GM19023 (cell line): ENCODE data around the gene ACTR1B.
"Not testable (repeated sequence)": the region's sequence is repeated elsewhere in the genome, so short reads cannot be mapped to it uniquely, and the experiment has no call there.

Experiments
- ATAC-seq: cut with Tn5 transposase; IDR thresholded peaks from one replicate; pipeline ENCODE4 v1.9.1; 2021; ENCODE audit warnings: mild to moderate bottlenecking, moderate library complexity; ENCODE audit not compliant: unreplicated experiment

Gene ACTR1B

GRCh38 chr2:97663962-97664635 is at the start of gene ACTR1B:
TSS of gene ACTR1B (minus strand) at chr2:97664044. CDS start at chr2:97663890, 154 bp downstream.
- peak; percentile 82 for ATAC-seq

GRCh38 chr2:97712693-97713295 is 49.0 kb upstream of the ACTR1B start:
- no peak for ATAC-seq

DNA sequence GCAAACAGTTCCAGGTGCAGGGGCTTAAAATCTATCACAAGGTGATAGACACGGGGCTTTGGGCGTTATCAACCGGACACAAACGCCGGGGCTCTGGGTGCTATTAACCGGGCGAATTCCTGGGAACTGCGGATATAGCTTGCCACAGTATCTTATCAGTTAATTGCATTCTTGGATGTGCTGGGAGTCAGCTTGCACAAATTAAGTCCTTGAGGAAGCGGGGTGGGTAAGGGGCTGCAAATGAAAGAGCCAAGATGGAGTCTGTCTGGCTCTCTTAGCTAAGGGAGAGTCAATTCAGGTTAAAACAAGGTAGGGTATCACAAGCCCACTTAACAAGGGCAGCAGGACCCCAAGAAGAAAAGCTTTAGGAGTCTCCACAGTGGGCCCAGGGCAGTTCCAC is 48.3 kb upstream of the ACTR1B start:
- ATAC-seq = not testable (repeated sequence)

- ATAC-seq = no peak
These were observed 47.5 kb upstream of the ACTR1B start for GRCh38 chr2:97711394-97711711.

- no peak for ATAC-seq
These were observed 44.8 kb upstream of the ACTR1B start for GRCh38 chr2:97708608-97709007.

GRCh38 chr2:97708048-97708380 is 44.2 kb upstream of the ACTR1B start:
- ATAC-seq = no peak

DNA sequence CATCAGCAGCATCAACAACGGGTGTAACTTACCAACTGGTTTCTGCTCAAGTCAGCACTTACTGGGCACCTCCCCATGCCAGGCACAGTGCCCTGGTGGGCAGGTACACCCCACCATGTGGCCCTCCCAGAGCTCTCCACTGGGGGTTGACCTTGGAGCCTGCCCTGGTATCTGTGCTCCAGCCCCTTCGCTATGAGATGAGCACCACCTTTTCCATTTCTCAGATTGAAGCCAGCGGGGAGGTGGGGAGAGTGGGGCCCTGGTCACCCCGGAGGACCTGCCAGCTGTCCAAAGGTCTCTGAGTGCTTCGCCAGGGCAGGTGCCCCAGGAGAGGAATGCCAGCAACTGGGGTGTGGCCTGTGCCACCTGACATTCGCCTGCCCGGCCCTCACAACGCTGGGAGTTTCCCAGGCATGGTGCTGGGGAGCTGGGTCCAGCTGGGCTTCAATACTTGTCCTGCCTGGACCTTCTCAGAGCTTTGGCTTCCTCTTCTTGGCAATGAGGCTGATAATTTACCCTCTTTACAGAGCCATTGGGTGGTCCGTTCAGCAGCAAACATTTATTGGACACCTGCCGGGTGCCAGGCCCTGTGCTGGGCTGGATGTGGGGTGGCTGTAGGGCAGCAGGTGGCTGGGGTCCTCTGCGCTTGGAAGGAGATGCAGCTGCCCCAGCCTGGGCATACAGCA is 43.7 kb upstream of the ACTR1B start:
- no peak for ATAC-seq

DNA sequence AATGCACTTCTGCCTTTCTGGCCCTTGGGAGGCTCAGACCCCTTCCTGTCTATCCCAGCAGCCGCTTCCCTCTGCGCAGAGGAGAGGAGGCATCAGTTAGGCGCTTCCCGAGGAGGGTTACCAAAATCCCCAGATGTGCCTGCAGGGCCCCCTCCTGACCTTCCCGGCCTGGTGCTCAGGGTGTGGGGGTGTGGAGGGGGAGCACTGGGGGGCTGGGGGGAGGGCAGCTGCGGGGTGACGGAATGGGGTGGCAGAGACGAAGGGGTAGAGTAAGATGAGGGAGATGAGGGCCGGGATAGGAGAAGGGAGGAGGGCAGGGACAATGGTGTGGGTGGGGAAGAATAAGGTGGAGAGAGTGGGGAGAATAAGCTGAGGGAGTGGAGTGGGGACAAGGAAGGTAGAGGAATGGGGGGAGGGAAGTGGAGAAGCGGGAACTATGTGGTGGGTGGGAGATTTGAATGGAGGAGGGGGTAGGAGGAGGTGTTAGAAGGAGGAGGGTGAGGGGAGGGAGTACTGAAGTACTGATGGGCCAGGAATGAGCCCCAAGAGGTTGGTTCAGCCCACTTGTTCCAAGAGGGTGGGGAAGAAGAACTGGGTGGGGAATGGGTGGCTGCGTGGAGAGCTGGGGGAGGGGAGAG is 43.0 kb upstream of the ACTR1B start:
- ATAC-seq = no peak

DNA sequence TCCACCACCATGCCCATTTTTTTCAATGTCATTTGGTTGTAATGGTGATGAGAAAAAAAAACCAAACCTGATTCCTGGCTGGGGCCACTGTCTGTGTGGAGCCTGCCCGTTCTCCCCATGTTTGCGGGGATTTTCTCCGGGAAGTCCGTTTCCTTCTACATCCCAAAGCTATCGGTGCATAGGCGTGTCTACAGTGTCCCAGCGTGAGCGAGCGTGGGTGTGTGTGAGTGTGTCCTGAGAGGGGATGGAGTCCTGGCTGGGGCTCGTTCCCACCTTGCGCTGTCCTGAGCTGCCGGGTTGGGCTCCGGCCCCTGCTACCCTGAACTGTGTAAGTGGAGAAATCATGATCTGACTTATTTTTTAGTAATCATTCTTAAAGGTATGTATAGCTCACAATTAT is 42.3 kb upstream of the ACTR1B start:
- no peak for ATAC-seq

DNA sequence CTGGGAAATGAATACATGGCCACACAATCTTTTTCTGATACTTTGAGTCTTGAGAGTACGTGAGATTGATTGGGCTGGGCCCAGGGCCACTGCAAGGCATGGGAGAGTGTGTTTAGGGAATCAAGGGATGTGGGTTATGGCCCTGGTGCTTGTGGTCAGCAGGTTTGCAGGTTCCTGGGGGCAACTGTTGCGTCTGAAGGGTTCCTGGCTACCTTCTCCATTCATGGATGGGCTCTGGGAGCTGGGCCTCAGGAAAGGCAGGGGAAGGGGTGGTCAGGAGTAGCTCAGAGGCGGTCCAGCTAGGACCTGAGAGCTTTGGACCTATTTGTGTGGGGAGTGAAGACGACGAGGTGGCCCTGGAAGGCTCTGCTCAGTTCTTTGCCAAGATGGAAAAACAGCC is 41.1 kb upstream of the ACTR1B start:
- no peak for ATAC-seq

DNA sequence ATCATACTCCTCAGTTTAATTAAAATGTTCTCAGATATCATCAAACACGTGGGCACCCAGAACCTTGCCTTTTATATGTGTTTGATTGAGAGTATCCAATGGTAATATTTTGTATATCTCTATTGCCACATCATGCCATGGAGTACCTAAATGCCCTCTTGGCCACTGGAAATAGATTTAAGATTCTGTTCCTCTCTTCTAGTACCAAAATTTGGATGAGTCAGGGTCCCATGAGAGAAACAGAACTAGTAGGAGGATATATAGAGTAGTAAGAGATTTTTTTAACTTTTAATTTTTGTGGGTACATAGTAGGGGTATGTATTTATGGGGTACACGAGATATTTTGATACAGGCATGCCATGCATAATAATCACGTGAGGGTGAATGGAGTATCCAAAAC is 39.9 kb upstream of the ACTR1B start:
- ATAC-seq = no peak

DNA sequence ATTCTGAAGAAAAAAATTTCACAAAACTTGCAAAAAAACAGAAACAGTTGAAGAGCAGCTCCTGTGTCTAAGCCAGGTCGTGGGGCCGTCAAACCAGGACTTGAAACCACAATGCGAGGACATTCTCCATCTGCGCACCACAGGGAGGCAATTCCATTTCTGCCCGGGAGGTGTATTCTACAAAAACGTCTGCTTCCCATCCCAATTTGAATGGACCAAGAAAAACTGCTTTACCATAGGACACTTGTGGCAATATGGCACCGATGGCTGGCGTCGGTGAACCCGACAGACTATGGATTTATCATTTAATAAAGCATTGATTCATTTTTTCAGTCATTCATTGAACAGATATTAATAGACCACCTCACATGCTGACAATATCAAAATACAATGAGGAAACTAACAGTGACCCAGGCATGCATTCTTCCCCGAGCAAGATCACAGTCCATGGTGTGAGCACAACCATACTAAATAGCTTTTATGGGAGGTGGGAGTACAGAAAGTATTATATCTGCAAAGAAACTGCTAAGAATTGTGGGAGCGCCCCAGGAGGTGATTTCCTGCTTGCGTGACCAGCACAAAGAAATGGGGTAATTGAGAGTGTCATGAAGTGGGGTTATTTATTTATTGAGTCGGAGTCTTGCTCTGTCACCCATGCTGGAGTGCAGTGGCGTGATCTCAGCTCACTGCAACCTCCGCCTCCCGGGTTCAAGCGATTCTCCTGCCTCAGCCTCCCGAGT is 39.1 kb upstream of the ACTR1B start:
- no peak for ATAC-seq

DNA sequence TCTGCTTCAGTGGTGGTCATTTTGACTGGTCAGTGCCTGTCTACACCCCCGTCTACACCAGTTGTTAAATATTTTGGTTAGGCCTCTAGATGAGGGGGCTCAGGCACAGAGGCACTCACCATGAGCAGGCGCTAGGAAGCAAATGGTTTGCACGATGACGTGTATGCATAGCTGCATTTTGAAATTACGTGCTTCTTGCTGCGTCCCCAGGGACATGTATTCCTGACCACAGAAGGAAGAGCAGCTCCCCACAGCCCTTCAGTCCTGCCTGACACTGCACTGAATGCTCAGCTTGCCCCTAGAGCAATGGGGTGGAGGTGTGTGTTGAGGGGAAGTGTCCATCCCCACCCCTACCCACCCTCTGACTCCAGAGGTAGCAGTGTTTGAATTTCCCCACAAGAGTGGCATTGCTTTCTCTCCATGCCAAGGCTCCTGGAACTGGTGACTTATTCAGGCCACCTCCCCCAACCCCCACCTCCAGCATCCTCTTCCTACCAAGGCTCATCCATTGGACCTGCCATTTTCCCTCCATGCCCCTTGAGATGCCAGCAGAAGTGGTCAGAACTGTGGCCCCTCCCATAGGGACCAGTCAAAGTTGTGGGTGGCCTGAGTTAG is 38.1 kb upstream of the ACTR1B start:
- no peak for ATAC-seq

GRCh38 chr2:97701186-97701585 is 37.3 kb upstream of the ACTR1B start:
- ATAC-seq = no peak

- no peak for ATAC-seq
These were observed 36.1 kb upstream of the ACTR1B start for GRCh38 chr2:97699765-97700444.

DNA sequence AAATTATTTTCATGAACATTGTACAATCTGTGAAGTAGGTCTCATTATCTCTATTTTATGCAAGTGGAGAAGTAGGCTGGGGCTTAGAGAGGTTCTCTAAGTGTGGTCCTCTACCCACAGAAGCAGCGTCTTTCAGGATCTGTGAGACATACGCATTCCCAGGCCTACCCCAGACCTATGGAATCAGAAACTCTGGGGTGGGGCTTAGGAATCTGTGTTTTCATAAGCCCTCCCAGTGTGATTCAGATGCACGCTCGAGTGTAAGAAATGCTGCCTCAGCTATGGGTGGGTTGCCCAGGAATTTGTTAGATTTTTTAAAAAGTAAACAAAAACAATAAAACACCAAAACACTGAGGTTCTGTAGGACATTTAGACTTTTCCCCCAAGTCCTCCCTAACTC is 34.7 kb upstream of the ACTR1B start:
- no peak for ATAC-seq

GRCh38 chr2:97697252-97698235 is 33.7 kb upstream of the ACTR1B start:
- ATAC-seq = no peak

GRCh38 chr2:97695744-97696143 is 31.9 kb upstream of the ACTR1B start:
- no peak for ATAC-seq

- ATAC-seq = no peak
These were observed 29.6 kb upstream of the ACTR1B start for GRCh38 chr2:97693476-97693875.
